Measurements from ENCODE around the gene HPS4. TPM values are rescaled to one million over a fixed set of nuclear protein-coding genes. Genes with fewer than 3 reads are reported as not detected.

Gene HPS4
- total and polyA plus RNA-seq, 4 donors: 5.4 to 26.2 (median 12.6) TPM

DNA sequence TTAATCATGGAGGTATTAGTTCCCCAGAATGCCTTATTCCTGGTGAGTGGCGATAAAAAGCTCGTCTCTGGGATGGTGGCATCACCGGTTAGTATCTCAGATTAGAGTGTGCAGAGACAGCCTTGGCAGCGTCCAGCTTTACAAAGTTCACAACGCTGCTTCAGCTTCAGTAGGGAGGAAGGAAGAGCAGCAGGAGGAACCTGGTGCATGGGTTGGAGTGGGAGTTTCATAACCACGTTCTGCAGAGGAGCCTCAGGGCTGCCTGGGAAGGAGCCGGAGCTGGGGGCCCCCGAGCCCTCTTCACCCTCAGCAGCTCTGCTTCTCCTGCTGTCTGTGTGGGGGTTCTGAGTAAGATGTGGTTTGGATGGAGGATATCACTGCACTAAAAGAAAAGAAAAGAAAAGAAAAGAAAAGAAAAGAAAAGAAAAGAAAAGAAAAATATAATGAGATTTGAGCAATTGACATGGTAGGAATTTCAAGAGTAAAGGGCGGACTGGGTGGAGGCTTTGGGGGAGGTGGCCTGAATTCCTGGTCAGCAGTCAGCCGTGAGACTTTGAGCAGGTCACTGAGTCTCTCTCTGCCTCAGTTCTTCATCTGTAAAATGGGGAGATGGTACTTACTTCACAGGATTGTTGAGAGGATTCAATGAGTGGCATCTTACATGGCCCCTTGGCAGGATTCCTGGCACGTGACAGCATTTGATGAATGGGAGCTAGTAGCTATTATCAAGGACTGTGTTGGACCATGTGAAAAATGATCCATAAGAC, 48.1 kb downstream of the HPS4 start (continued):
- TF ChIP-seq, protein P1, sequence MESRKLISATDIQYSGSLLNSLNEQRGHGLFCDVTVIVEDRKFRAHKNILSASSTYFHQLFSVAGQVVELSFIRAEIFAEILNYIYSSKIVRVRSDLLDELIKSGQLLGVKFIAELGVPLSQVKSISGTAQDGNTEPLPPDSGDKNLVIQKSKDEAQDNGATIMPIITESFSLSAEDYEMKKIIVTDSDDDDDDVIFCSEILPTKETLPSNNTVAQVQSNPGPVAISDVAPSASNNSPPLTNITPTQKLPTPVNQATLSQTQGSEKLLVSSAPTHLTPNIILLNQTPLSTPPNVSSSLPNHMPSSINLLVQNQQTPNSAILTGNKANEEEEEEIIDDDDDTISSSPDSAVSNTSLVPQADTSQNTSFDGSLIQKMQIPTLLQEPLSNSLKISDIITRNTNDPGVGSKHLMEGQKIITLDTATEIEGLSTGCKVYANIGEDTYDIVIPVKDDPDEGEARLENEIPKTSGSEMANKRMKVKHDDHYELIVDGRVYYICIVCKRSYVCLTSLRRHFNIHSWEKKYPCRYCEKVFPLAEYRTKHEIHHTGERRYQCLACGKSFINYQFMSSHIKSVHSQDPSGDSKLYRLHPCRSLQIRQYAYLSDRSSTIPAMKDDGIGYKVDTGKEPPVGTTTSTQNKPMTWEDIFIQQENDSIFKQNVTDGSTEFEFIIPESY (IDR thresholded peaks at IDR 0.05): no peak
- no peak for TF ChIP-seq JUND (IDR thresholded peaks at IDR 0.05)

DNA sequence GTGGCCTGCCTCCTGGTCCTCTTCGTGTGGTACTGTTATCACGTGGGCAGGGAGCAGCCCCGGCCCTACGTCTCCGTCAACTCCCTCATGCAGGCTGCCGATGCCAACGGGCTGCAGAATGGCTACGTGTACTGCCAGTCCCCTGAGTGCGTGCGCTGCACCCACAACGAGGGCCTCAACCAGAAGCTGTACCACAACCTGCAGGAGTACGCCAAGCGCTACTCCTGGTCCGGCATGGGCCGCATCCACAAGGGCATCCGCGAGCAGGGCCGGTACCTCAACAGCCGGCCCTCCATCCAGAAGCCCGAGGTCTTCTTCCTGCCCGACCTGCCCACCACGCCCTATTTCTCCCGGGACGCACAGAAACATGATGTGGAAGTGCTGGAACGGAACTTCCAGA, 49.8 kb downstream of the HPS4 start:
- peaks cover 0 to 7% (median 1%) of the 10 kb centered on the region in 4 donors for H3K27me3 ChIP-seq (ENCODE audit: control insufficient read depth in 4 of 4, insufficient read depth in 4 of 4, low read length in 3 of 4)
- no peak overlapping the region for H3K4me3 ChIP-seq (ENCODE audit: low read depth in 1 of 3, low read length in 3 of 3)
- no peak overlapping the region for H3K27ac ChIP-seq (ENCODE audit: low read depth in 1 of 2, low read length in 2 of 2)
- no peaks in the 10 kb centered on the region for H3K36me3 ChIP-seq (ENCODE audit: control insufficient read depth in 4 of 4, insufficient read depth in 3 of 4, low read depth in 1 of 4, low read length in 3 of 4)
- no peaks in the 10 kb centered on the region for H3K9me3 ChIP-seq (ENCODE audit: control insufficient read depth in 4 of 4, low read length in 3 of 4)
- 91% methylated on average over 25 of the region's 25 CpGs for WGBS
- TF ChIP-seq GABPA (IDR thresholded peaks at IDR 0.05 in 1 of 2, conservative IDR thresholded peaks at IDR 0.05 in 1 of 2) (no peak), EGR1 (IDR thresholded peaks at IDR 0.05; ENCODE audit: low read depth in 2 of 2) (no peak)
- DNase-seq (ENCODE audit: low spot score): no peak
- H3K9ac ChIP-seq (ENCODE audit: low read depth in 1 of 2, low read length in 2 of 2): no peak overlapping the region
- peaks cover 0 to 2% (median under 1%) of the 10 kb centered on the region in 4 donors for H3K4me1 ChIP-seq (ENCODE audit: control insufficient read depth in 4 of 4, insufficient read depth in 4 of 4, low read length in 3 of 4)

DNA sequence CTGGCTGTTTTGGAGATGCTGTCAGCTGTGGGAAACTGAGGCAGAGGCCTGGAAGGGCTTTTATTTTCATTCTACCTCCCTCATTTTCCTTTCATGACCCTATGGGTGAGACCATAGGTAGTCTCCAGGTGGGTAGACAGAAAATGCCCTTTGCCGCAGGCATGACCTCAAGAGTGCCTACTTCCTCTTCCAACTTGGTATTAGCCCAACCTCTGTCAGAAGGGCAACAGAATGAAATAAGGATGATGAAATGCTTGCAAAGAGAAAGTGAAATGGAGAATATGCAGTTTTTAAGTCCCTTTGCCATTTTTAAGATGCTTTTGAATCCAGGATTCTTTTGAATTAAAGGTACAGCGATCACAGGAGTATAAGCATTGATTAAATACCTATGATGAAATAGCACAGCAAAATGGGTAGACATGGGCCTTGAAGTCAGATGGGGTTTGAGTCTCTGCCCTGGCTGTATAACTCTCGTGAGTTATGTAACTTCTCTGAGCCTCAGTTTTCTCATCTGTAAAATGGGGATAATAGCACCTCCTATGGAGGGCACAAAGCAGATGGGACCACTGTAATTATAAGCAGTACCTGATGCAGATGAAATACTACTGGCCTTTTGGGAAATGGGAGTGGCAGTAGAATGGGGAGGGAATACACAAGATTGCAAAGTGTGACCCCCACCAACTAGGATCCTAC, 50.8 kb downstream of the HPS4 start:
- no peak overlapping the region for H3K9ac ChIP-seq (ENCODE audit: low read depth in 1 of 2, low read length in 2 of 2)
- H3K36me3 ChIP-seq (ENCODE audit: control insufficient read depth in 4 of 4, insufficient read depth in 3 of 4, low read depth in 1 of 4, low read length in 3 of 4): no peaks in the 10 kb centered on the region
- 72% methylated on average over 3 of the region's 3 CpGs for WGBS
- TF ChIP-seq YY1 (IDR thresholded peaks at IDR 0.05): no peak
- TF ChIP-seq, protein P2, sequence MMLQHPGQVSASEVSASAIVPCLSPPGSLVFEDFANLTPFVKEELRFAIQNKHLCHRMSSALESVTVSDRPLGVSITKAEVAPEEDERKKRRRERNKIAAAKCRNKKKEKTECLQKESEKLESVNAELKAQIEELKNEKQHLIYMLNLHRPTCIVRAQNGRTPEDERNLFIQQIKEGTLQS (IDR thresholded peaks at IDR 0.05): no peak
- peaks cover 0 to 7% (median 2%) of the 10 kb centered on the region in 4 donors for H3K27me3 ChIP-seq (ENCODE audit: control insufficient read depth in 4 of 4, insufficient read depth in 4 of 4, low read length in 3 of 4)
- H3K4me3 ChIP-seq (ENCODE audit: low read depth in 1 of 3, low read length in 3 of 3): no peak overlapping the region
- no peaks in the 10 kb centered on the region for H3K9me3 ChIP-seq (ENCODE audit: control insufficient read depth in 4 of 4, low read length in 3 of 4)
- H3K27ac ChIP-seq (ENCODE audit: low read depth in 1 of 2, low read length in 2 of 2): no peak overlapping the region
- DNase-seq (ENCODE audit: low spot score): no peak
- H3K4me1 ChIP-seq (ENCODE audit: control insufficient read depth in 4 of 4, insufficient read depth in 4 of 4, low read length in 3 of 4): peaks cover 1 to 7% (median 6%) of the 10 kb centered on the region in 4 donors

DNA sequence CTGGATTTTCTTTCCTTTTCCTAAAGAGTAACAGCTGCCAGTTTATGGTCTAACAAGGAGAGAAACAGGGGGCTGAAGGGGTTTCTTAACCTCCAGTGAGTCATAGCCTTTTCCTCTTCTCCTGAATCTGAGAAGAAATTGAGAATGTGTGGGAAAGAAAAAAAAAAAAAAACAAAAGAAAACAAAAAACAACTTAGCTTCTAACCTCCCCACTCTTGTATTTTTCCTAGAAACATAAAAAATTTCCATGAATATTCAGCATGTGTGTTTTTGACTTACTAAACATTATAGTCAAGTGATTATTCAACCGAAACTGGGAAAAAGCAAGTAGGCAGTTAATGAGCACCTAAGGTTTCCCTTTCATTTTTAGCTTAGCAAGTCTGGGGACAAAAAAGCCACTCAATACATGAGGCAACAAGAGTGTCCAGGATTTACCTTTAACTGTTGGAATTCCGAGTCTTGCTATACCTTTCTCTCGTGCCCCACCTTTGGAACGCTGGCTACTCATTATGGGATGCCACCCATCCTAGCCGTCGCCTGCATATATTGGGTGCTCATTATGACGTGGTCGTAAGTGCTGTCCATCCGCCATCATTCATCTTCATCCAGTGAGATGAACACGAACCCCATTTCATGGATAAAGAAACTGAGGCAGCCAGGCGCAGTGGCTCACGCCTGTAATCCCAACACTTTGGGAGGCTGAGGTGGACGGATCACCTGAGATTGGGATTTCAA, 52.2 kb downstream of the HPS4 start:
- H3K9me3 ChIP-seq (ENCODE audit: control insufficient read depth in 4 of 4, low read length in 3 of 4): no peaks in the 10 kb centered on the region
- H3K27ac ChIP-seq (ENCODE audit: low read depth in 1 of 2, low read length in 2 of 2): no peak overlapping the region
- no peak overlapping the region for H3K9ac ChIP-seq (ENCODE audit: low read depth in 1 of 2, low read length in 2 of 2)
- no peak overlapping the region for H3K4me3 ChIP-seq (ENCODE audit: low read depth in 1 of 3, low read length in 3 of 3)
- H3K36me3 ChIP-seq (ENCODE audit: control insufficient read depth in 4 of 4, insufficient read depth in 3 of 4, low read depth in 1 of 4, low read length in 3 of 4): no peaks in the 10 kb centered on the region
- DNase-seq (ENCODE audit: low spot score): no peak
- H3K27me3 ChIP-seq (ENCODE audit: control insufficient read depth in 4 of 4, insufficient read depth in 4 of 4, low read length in 3 of 4): peaks cover 0 to 7% (median 3%) of the 10 kb centered on the region in 4 donors
- 83% methylated on average over 13 of the region's 13 CpGs for WGBS
- peaks cover 1 to 7% (median 6%) of the 10 kb centered on the region in 4 donors for H3K4me1 ChIP-seq (ENCODE audit: control insufficient read depth in 4 of 4, insufficient read depth in 4 of 4, low read length in 3 of 4)
- TF ChIP-seq FOXA2 (IDR thresholded peaks at IDR 0.05): no peak
- no peak for TF ChIP-seq SP1 (IDR thresholded peaks at IDR 0.05)
- no peak for TF ChIP-seq RXRA (IDR thresholded peaks at IDR 0.05)
- TF ChIP-seq, protein P3, sequence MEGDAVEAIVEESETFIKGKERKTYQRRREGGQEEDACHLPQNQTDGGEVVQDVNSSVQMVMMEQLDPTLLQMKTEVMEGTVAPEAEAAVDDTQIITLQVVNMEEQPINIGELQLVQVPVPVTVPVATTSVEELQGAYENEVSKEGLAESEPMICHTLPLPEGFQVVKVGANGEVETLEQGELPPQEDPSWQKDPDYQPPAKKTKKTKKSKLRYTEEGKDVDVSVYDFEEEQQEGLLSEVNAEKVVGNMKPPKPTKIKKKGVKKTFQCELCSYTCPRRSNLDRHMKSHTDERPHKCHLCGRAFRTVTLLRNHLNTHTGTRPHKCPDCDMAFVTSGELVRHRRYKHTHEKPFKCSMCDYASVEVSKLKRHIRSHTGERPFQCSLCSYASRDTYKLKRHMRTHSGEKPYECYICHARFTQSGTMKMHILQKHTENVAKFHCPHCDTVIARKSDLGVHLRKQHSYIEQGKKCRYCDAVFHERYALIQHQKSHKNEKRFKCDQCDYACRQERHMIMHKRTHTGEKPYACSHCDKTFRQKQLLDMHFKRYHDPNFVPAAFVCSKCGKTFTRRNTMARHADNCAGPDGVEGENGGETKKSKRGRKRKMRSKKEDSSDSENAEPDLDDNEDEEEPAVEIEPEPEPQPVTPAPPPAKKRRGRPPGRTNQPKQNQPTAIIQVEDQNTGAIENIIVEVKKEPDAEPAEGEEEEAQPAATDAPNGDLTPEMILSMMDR (IDR thresholded peaks at IDR 0.05; ENCODE audit: low read depth, low read length, missing input control): no peak
- no peak for TF ChIP-seq YY1 (IDR thresholded peaks at IDR 0.05)
- TF ChIP-seq FOXA1 (IDR thresholded peaks at IDR 0.05): no peak
- TF ChIP-seq NR2F2 (IDR thresholded peaks at IDR 0.05): no peak
- TF ChIP-seq GABPA (IDR thresholded peaks at IDR 0.05 in 1 of 2, conservative IDR thresholded peaks at IDR 0.05 in 1 of 2): no peak
- TF ChIP-seq, protein P2 (IDR thresholded peaks at IDR 0.05): no peak
- TF ChIP-seq HNF4G (IDR thresholded peaks at IDR 0.05): no peak
- TF ChIP-seq, protein P1 (IDR thresholded peaks at IDR 0.05): no peak
- no peak for TF ChIP-seq TAF1 (conservative IDR thresholded peaks at IDR 0.05)
- TF ChIP-seq, protein P4, sequence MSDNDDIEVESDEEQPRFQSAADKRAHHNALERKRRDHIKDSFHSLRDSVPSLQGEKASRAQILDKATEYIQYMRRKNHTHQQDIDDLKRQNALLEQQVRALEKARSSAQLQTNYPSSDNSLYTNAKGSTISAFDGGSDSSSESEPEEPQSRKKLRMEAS (IDR thresholded peaks at IDR 0.05): no peak
- TF ChIP-seq HNF4A (conservative IDR thresholded peaks at IDR 0.05): no peak
- TF ChIP-seq RAD21 (IDR thresholded peaks at IDR 0.05): no peak
